ENCODE data around the gene TMEM183A. TPM values are rescaled to one million over a fixed set of nuclear protein-coding genes. Genes with fewer than 3 reads are reported as not detected.

The TMEM183A gene
- total RNA-seq, 4 donors from 2014 or later, result 28.7 to 41.4 (median 30.6) TPM

DNA sequence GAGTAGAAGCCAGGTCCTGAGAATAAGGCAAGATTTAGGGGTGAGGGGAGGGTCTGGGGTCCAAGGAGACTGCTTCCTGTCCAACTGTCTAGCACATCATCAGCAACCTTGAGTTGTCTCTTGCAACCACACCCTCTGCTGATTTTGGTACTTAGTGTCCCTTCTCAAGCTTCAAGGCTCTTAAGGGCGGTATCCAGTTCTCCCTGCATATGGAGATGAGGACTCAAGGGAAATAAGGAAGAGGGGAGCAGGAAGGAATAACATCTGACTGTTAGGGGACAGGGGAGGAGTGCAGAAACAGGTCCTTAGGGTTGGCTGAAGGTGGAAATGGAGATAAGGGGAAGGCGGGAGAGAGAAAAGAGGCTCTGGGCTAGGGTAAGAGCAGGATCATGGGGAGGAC is 66.3 kb downstream of the TMEM183A start:
- intact Hi-C loops (cut with DNase I; ENCODE audit: low total_unique reads) (no loop called here), in situ Hi-C loops (cut with MboI; ENCODE audit: low sequenced_read_pairs in 4 of 4) (no loop called here)
- Histone ChIP-seq H3K4me3 (no peak overlapping the region), H3K27me3 (no peaks in the 10 kb centered on the region), H3K36me3 (peaks cover 0 to 4% of the 10 kb centered on the region in 2 donors), H3K27ac (peak overlapping the region in 2 of 4 donors; percentile 1 to 44), H3K4me1 (peaks cover 19 to 26% of the 10 kb centered on the region in 2 donors), H3K9me3 (no peaks in the 10 kb centered on the region)
- TF ChIP-seq POLR2A (IDR thresholded peaks at IDR 0.05), result no peak
- TF ChIP-seq, protein P1, sequence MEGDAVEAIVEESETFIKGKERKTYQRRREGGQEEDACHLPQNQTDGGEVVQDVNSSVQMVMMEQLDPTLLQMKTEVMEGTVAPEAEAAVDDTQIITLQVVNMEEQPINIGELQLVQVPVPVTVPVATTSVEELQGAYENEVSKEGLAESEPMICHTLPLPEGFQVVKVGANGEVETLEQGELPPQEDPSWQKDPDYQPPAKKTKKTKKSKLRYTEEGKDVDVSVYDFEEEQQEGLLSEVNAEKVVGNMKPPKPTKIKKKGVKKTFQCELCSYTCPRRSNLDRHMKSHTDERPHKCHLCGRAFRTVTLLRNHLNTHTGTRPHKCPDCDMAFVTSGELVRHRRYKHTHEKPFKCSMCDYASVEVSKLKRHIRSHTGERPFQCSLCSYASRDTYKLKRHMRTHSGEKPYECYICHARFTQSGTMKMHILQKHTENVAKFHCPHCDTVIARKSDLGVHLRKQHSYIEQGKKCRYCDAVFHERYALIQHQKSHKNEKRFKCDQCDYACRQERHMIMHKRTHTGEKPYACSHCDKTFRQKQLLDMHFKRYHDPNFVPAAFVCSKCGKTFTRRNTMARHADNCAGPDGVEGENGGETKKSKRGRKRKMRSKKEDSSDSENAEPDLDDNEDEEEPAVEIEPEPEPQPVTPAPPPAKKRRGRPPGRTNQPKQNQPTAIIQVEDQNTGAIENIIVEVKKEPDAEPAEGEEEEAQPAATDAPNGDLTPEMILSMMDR (IDR thresholded peaks at IDR 0.05 in 4 of 5, conservative IDR thresholded peaks at IDR 0.05 in 1 of 5), result no peak
- DNase-seq (no peak), ATAC-seq (no peak)

Other genes with a start within 250 kb of the TMEM183A start
- gene KDM5B, start 199.0 kb upstream of the TMEM183A start, total RNA-seq, result 10 to 100 TPM; 10.7 to 17.1 (median 13.7) TPM
- 1 to 10 TPM in 1 of 4 donors, not detected in 3; 4.3 TPM for gene PCAT6, start 196.4 kb upstream of the TMEM183A start, total RNA-seq
- 1 to 10 TPM; 2.6 to 9.2 (median 3.9) TPM for gene RABIF, start 118.2 kb upstream of the TMEM183A start, total RNA-seq
- 10 to 100 TPM; 12.1 to 24.0 (median 12.6) TPM for gene KLHL12, start 80.1 kb upstream of the TMEM183A start, total RNA-seq
- gene ADIPOR1, start 49.1 kb upstream of the TMEM183A start, total RNA-seq, result 100 to 1,000 TPM; 103 to 133 (median 119) TPM
- gene CYB5R1, start 40.1 kb upstream of the TMEM183A start, total RNA-seq, result 100 to 1,000 TPM; 349 to 677 (median 419) TPM
- 10 to 100 TPM in 3 of 4 donors, 1 to 10 TPM in 1; 8.4 to 45.5 (median 33.1) TPM for gene PPFIA4, start 19.1 kb downstream of the TMEM183A start, total RNA-seq
- gene MYOG, start 78.6 kb downstream of the TMEM183A start, total RNA-seq, result 100 to 1,000 TPM in 1 of 4 donors, 10 to 100 TPM in 3; 21.4 to 146 (median 73.1) TPM
- 1 to 10 TPM in 2 of 4 donors, under 1 TPM in 2; 0.25 to 5.6 (median 1.7) TPM for gene ADORA1, start 120.4 kb downstream of the TMEM183A start, total RNA-seq
- gene MYBPH, start 168.5 kb downstream of the TMEM183A start, total RNA-seq, result 100 to 1,000 TPM in 1 of 4 donors, 10 to 100 TPM in 2, 1 to 10 TPM in 1; 7.4 to 260 (median 45.5) TPM
- 10 to 100 TPM in 2 of 4 donors, 1 to 10 TPM in 2; 4.0 to 19.7 (median 9.9) TPM for gene CHI3L1, start 179.3 kb downstream of the TMEM183A start, total RNA-seq
- under 1 TPM in 1 of 4 donors, not detected in 3; 0.20 TPM for gene CHIT1, start 222.3 kb downstream of the TMEM183A start, total RNA-seq